Common myeloid progenitor, CD34-positive (primary cell): ENCODE results near the gene CLECL1.
A peak's percentile ranks its signal among the peaks of the same experiment; 100 is the strongest.

Source experiments
- CTCF ChIA-PET: fragments of 350-600 bp; sonication (Branson Sonifier 250); formaldehyde crosslinking; loops from one replicate; lab custom pipeline; 2021; ENCODE audit warnings: antibody characterized with exemption; lab: Charles Lee
- POLR2A ChIA-PET: fragments of 350-600 bp; sonication (Branson Sonifier 250); formaldehyde crosslinking; loops from one replicate; lab custom pipeline; 2021; ENCODE audit warnings: antibody characterized with exemption; lab: Charles Lee
- DNase-seq, 3 donors: peaks; one replicate each; pipeline versions ENCODE4 v3.0.0 to v3.0.0-alpha.2; 2013
- H3K27ac ChIP-seq, 2 experiments: 1 replicate in 1 of 2; 2 replicates in 1 of 2; pipeline ENCODE4 v1.7.0; 2013; ENCODE audit warnings: inconsistent platforms in 2 of 2, low read length in 2 of 2, mild to moderate bottlenecking in 2 of 2, low read depth in 1 of 2, moderate library complexity in 1 of 2; ENCODE audit not compliant: severe bottlenecking in 2 of 2, insufficient read depth in 1 of 2, poor library complexity in 1 of 2
- H3K27me3 ChIP-seq, 5 experiments: replicated peaks in 2 of 5; 1 replicate in 3 of 5; 2 replicates in 2 of 5; pipeline versions ENCODE4 v1.6.1 to v1.7.0; 2013; ENCODE audit warnings: low read length in 4 of 5, mild to moderate bottlenecking in 2 of 5, moderate library complexity in 2 of 5, inconsistent platforms in 1 of 5; ENCODE audit not compliant: insufficient read depth in 5 of 5, control insufficient read depth in 4 of 5
- H3K36me3 ChIP-seq, 4 experiments: 1 replicate in 2 of 4; 2 replicates in 2 of 4; pipeline versions ENCODE4 v1.6.1 to v1.7.0; 2013; ENCODE audit warnings: low read length in 3 of 4, control low read depth in 1 of 4, mild to moderate bottlenecking in 1 of 4; ENCODE audit not compliant: control insufficient read depth in 4 of 4, insufficient read depth in 4 of 4
- H3K4me1 ChIP-seq, 4 experiments: 1 replicate in 3 of 4; 2 replicates in 1 of 4; pipeline versions ENCODE4 v1.6.1 to v1.7.1; 2013; ENCODE audit warnings: low read length in 3 of 4, mild to moderate bottlenecking in 3 of 4, control low read depth in 1 of 4, inconsistent platforms in 1 of 4, moderate library complexity in 1 of 4; ENCODE audit not compliant: control insufficient read depth in 4 of 4, insufficient read depth in 4 of 4; ENCODE audit errors: control extremely low read depth in 1 of 4
- H3K4me3 ChIP-seq, 7 experiments: 1 replicate in 4 of 7; 2 replicates in 3 of 7; pipeline versions ENCODE4 v1.5.1 to v1.7.0; 2013; ENCODE audit warnings: mild to moderate bottlenecking in 7 of 7, low read length in 6 of 7, moderate library complexity in 6 of 7, inconsistent platforms in 2 of 7, low read depth in 2 of 7, control low read depth in 1 of 7; ENCODE audit not compliant: insufficient read depth in 4 of 7, control insufficient read depth in 1 of 7; ENCODE audit errors: extremely low read depth in 1 of 7
- H3K9me3 ChIP-seq, 5 experiments: 1 replicate in 4 of 5; 2 replicates in 1 of 5; pipeline versions ENCODE4 v1.6.1 to v1.7.1; 2013; ENCODE audit warnings: low read length in 4 of 5, mild to moderate bottlenecking in 2 of 5, inconsistent platforms in 1 of 5, low read depth in 1 of 5, moderate library complexity in 1 of 5; ENCODE audit not compliant: control insufficient read depth in 4 of 5, insufficient read depth in 2 of 5; ENCODE audit errors: control extremely low read depth in 1 of 5
- WGBS: methylation state at CpG from one replicate; pipeline ENCODE4 v1.1.5; 2013; ENCODE audit not compliant: insufficient coverage; 5-methylcytosine and 5-hydroxymethylcytosine counted together

CLECL1 gene

GRCh38 chr12:9753498-9753897 lies 20.6 kb upstream of the CLECL1 start:
- Histone ChIP-seq H3K4me1 (peaks cover 12 to 53% (median 28%) of the 10 kb centered on the region in 4 experiments), H3K27me3 (no peaks in the 10 kb centered on the region), H3K9me3 (no peaks in the 10 kb centered on the region), H3K4me3 (no peak overlapping the region), H3K36me3 (peaks cover 8 to 42% (median 27%) of the 10 kb centered on the region in 4 experiments), H3K27ac (no peak overlapping the region)
- whole genome bisulfite sequencing, result no CpG with 5 or more reads among the region's 3 CpGs
- ChIA-PET CTCF (interaction anchor here (1.3 to 19.3 kb wide), 6 partner anchors 8 to 58 kb away, joined by 4 to 437 read pairs (median 22); partner anchors contain the start of gene CD69), POLR2A (interaction anchor here (0.7 to 3.4 kb wide), 2 partner anchors 7 to 41 kb away, joined by 3 to 18 read pairs; partner anchors contain the start of gene CD69)
- DNase-seq, result no peak

GRCh38 chr12:9753073-9753472 lies 20.2 kb upstream of the CLECL1 start:
- Histone ChIP-seq H3K27me3 (no peaks in the 10 kb centered on the region), H3K36me3 (peaks cover 8 to 41% (median 26%) of the 10 kb centered on the region in 4 experiments), H3K4me3 (peak overlapping the region in 1 of 7 experiments; percentile 21), H3K27ac (no peak overlapping the region), H3K9me3 (no peaks in the 10 kb centered on the region), H3K4me1 (peaks cover 12 to 57% (median 26%) of the 10 kb centered on the region in 4 experiments)
- CTCF ChIA-PET, result interaction anchor here (1.3 to 19.3 kb wide), 6 partner anchors 8 to 59 kb away, joined by 4 to 437 read pairs (median 22); partner anchors contain the start of gene CD69
- POLR2A ChIA-PET, result interaction anchor here (0.7 to 3.7 kb wide), 4 partner anchors 8 to 276 kb away, joined by 3 to 22 read pairs (median 10); partner anchors contain the start of gene CD69
- WGBS, result no CpG with 5 or more reads among the region's 2 CpGs
- no peak for DNase-seq

- ChIA-PET CTCF (interaction anchor here (0.6 to 19.3 kb wide), 9 partner anchors 9 to 385 kb away, joined by 3 to 437 read pairs (median 4); partner anchors contain the start of gene CD69), POLR2A (interaction anchor here (1.1 to 3.7 kb wide), 3 partner anchors 9 to 277 kb away, joined by 3 to 22 read pairs (median 18); partner anchors contain the start of gene CD69)
- H3K4me1 ChIP-seq, result peaks cover 8 to 52% (median 21%) of the 10 kb centered on the region in 4 experiments
- no peaks in the 10 kb centered on the region for H3K9me3 ChIP-seq
- H3K27me3 ChIP-seq, result no peaks in the 10 kb centered on the region
- no peak for DNase-seq
- WGBS, result no CpG with 5 or more reads among the region's 2 CpGs
- H3K36me3 ChIP-seq, result peaks cover 8 to 41% (median 25%) of the 10 kb centered on the region in 4 experiments
- peak overlapping the region in 1 of 7 experiments; percentile 21 for H3K4me3 ChIP-seq
- peak overlapping the region in 1 of 2 experiments; percentile 27 for H3K27ac ChIP-seq
Observed at GRCh38 chr12:9752145-9752933, 19.4 kb upstream of the CLECL1 start.

- Histone ChIP-seq H3K9me3 (no peaks in the 10 kb centered on the region), H3K4me1 (peaks cover 5 to 44% (median 15%) of the 10 kb centered on the region in 4 experiments), H3K4me3 (peak overlapping the region in 3 of 7 experiments; percentile 10 to 69 (median 66)), H3K27me3 (no peaks in the 10 kb centered on the region), H3K36me3 (peaks cover 8 to 41% (median 25%) of the 10 kb centered on the region in 4 experiments), H3K27ac (peak overlapping the region in 1 of 2 experiments; percentile 43)
- DNase-seq, result peak; percentile 73 to 92 (median 91)
- POLR2A ChIA-PET, result interaction anchor here (0.6 to 3.7 kb wide), 7 partner anchors 9 to 278 kb away, joined by 3 to 22 read pairs (median 5); partner anchors contain the start of gene CD69
- 93% methylated on average over 4 of the region's 9 CpGs for WGBS
- CTCF ChIA-PET, result interaction anchor here (0.6 to 19.3 kb wide), 37 partner anchors 8 to 514 kb away, joined by 3 to 437 read pairs (median 4); partner anchors contain the start of genes CD69, CLEC12B and CLEC2A
Observed at GRCh38 chr12:9751204-9752144, 18.6 kb upstream of the CLECL1 start.

- Histone ChIP-seq H3K9me3 (no peaks in the 10 kb centered on the region), H3K27ac (peak overlapping the region in 1 of 2 experiments; percentile 43), H3K27me3 (no peaks in the 10 kb centered on the region), H3K36me3 (peaks cover 4 to 35% (median 21%) of the 10 kb centered on the region in 4 experiments), H3K4me3 (peak overlapping the region in 5 of 7 experiments; percentile 10 to 69 (median 54)), H3K4me1 (peaks cover 5 to 39% (median 12%) of the 10 kb centered on the region in 4 experiments)
- POLR2A ChIA-PET, result interaction anchor here (0.7 to 3.7 kb wide), 5 partner anchors 10 to 100 kb away, joined by 3 to 22 read pairs (median 5); partner anchors contain the start of gene CD69
- CTCF ChIA-PET, result interaction anchor here (0.7 to 19.3 kb wide), 53 partner anchors 8 to 445 kb away, joined by 3 to 437 read pairs (median 4); partner anchors contain the start of genes CD69, CLEC12B, CLEC1B and CLEC2A
- DNase-seq, result peak; percentile 82 to 90 (median 90)
- WGBS, result 0% methylated on average over 7 of the region's 20 CpGs
Observed at GRCh38 chr12:9750276-9751203, 17.6 kb upstream of the CLECL1 start.
